IPS-NIHi7 (cell line): Measurements from ENCODE around the gene PRR7.

Experiments used
- DNase-seq: peaks from one replicate; pipeline ENCODE4 v3.0.0; 2012; ENCODE audit warnings: mixed read lengths; ENCODE audit errors: extremely low spot score

Gene PRR7

DNA sequence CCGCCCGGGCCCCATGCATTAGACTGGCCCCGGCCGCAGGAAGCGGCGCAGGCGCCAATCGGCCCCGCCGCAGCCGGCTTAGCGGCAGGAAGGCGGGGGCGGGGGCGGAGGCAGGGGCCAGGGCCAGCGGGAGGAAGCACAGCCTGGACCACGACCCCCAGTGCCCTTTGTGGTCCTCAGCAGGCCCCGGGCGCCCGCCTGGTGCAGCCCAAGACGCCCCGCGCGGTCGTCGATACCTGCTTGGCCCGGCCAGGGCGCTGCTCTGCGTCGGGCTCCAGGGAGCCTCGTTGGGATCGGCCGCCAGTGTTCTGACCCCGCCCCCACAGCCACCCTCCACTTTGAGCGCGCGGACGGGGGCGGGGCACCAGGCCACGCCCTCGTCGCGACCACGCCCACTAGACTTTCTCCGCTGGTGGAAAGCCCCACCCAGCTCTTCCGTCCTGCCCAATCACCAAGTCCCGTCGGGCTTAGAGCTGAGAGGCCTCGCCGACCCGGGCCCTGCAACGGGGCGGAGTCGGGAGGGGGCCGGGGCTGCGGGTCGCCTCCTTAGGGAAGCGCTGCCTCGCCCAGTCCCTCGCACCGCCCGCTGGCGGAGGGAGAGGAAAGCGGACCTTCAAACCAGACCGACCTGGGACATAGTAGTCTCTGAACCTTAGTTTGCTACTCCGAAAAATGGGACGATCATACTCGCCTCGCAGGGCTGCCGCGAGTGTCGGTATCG is 50.8 kb downstream of the PRR7 start, which contains the start of gene PDLIM7:
Gene PDLIM7 (minus strand): TSS at position 313 of the 721 bp plus-strand sequence. CDS start 1,092 bp downstream, outside the sequence.
- DNase-seq = peak; percentile 98

GRCh38 chr5:177498013-177498787 is 51.6 kb downstream of the PRR7 start:
- no peak for DNase-seq

DNA sequence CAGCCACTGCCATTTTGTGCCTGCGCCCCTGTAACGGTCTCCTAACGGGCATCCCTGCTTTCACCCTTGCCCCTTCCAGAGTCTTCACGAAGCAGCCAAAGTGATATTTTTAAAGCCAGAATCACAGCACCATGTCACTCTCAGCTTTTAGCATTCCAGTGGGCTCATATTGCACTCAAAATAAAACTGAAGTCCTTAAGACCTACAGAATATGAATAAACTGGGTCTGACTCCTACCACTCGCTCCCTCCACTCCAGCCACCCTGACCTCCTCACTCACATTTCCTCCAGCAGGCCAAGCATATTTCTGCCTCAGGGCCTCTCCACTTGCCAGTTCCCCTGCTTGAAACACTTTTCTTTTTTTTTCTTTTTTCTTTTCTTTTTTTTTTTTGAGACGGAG is 53.2 kb downstream of the PRR7 start:
- DNase-seq = no peak

DNA sequence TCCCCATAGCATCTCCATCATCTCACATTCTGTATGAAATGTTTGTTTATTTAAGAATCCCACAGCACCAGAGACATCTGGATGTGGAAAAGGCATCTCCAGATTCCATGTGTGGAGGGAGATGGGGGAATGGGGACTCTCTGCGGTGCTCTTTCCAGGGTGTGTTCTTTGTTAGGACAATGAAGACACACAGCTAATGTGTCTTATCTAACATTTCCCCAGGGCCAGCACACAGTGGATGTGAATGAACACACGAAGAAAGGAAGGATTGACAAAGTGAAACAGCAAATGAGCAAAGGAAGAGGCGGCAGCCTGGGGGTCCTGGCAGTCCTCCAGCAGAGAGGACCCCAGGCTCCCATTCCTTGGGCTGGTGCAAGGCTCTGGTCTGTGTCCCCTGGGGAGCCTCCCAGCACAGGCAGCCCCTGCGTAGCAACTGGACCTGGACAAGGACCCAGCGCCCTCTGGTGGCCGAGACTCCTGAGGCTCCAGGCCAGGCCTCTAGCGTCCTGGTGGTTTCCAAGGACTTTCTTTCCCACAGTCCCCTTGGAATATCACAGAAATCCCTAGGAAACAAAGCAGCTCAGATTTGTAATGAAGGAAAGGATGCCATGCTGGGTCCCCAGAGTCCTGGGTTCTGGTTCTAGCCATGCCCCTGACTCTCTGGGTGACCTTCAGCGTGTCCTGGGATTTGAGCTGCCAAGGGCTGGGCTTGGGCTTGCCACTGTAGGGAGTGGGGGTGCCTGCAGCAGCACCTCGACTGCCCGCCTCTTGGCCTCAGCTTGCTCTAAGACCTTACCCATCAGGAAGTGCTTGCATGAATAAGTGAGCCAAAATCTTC is 54.3 kb downstream of the PRR7 start:
- DNase-seq = peak; percentile 88

DNA sequence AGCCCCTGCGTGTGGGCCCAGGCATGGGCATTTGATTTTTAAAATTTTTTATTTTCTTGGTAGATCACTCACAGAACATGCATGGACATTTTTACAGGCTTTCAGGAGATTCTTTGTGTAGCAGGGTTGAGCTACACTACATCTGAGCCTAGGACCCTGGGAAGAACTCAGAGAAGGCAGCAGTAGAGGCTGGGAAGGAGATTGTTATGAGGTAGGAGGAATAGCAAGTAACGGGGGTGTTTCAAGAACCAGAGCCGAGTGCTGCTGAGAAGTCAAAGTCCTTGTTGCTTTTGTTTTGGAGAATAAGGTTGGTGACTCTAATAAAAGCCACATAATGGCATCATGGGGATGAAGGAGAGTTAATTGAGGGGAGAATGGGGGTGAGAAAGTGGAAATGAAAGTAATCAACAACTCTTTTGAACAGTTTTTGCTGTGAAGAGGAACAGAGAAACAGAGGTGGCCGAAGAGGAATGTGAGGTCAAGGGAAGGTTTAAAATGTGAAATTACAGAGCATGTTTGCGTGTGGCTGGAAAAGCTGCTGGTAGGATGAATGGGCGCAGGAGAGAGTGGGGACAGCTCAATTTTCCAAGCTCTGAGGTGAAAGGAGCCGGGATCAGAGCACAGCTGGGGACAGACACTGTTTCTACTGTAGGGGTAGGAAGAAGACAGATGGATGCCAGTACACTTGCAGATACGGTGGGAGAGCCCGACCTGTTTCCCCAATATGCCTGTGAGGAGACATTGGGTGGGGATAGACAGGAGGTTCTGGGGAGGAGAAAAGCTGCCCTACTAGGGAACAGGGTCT is 55.5 kb downstream of the PRR7 start:
- no peak for DNase-seq

GRCh38 chr5:177502886-177503285 is 56.3 kb downstream of the PRR7 start:
- no peak for DNase-seq

- no peak for DNase-seq
Measured at GRCh38 chr5:177503351-177504085, 56.9 kb downstream of the PRR7 start.

DNA sequence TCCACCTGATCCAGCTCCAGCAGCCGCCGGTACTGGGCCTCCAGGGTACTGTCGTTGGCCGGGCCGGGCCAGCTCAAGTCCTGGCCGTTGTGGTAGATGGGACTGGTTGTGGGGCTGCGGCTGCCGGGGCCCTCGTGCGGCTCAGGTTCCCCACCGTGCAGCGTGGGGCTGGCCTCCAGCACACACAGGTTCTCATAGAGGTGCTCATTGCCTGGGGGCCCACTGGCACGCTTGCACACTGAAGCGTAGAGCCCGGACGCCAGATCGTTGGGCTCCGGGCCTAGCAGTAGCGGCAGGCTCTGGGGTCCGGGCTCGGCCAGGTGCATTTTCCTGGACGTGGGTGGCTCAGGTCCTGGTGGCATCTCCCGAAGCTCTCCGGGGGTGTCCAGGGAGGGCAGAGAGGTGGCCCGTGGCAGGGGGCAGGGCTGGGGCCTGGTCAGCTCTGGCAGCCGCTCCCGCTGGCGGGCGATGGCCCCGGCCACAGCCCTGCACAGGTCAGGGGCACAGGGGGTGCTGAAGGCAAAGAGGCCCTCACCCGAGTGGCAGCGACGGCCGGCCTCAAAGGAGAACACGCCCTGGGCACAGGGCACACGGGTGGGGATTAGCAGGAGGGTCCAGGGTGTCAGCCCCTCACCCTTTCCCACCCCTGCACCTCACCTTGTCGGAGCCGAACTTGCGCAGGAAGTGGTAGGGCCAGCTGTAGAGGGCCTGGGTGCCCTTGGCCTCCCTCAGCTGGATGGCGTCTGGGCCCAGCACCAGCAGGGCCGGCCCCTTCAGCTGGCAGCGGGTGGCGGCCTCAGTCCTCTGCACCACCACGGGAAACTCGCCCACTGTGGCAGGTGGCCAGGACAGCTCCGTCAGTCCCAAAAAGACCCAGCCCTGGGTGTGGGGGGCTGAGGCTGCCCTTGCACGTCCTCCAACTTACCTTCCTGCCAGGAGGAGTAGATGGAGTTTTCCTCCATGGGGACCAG is 57.8 kb downstream of the PRR7 start:
- no peak for DNase-seq

GRCh38 chr5:177505075-177505474 is 58.5 kb downstream of the PRR7 start:
- DNase-seq = no peak
